HEK293T (cell line): ENCODE measurements around the gene CCDC159.

Source experiments
- ELF4 ChIP-seq: fragments of 450-650 bp; IDR thresholded peaks from 2 replicates; pipeline ENCODE4 v1.6.1; 2017; ENCODE audit warnings: antibody characterized with exemption
- TARDBP ChIP-seq: fragments of 450-650 bp; IDR thresholded peaks from 2 replicates; pipeline ENCODE4 v1.6.1; 2016

GRCh38 chr19:11345122-11345803 is 1.1 kb upstream of the CCDC159 start:
- TF ChIP-seq ELF4 (no peak), TARDBP (no peak)
